GM12892 (cell line): Measurements from ENCODE around the gene ZBTB16.

Source experiments
- POLR2AphosphoS5 ChIP-seq: IDR thresholded peaks from 2 replicates; pipeline ENCODE4 v1.6.1; 2011; ENCODE audit warnings: low read depth, low read length, control low read depth
- TAF1 ChIP-seq: IDR thresholded peaks from 2 replicates; pipeline ENCODE4 v1.6.1; 2011; ENCODE audit warnings: low read depth, mild to moderate bottlenecking, control low read depth, low read length, borderline replicate concordance

GRCh38 chr11:114085965-114086793 is 26.7 kb downstream of the ZBTB16 start:
- TF ChIP-seq TAF1 (no peak), POLR2AphosphoS5 (no peak)
